ENCODE data around the gene ZNF764. TPM values are rescaled to one million over a fixed set of nuclear protein-coding genes. Genes with fewer than 3 reads are reported as not detected.

The ZNF764 gene
- total RNA-seq, 4 donors from 2014 or later: 1.5 to 11.3 (median 7.3) TPM

GRCh38 chr16:30535106-30535776 lies 22.9 kb downstream of the ZNF764 start:
- Histone ChIP-seq H3K4me3 (peak overlapping the region; percentile 51 to 81), H3K9me3 (no peaks in the 10 kb centered on the region), H3K27ac (peak overlapping the region; percentile 91 to 96), H3K4me1 (no peaks in the 10 kb centered on the region), H3K27me3 (no peaks in the 10 kb centered on the region), H3K36me3 (no peaks in the 10 kb centered on the region)
- TF ChIP-seq CTCF (IDR thresholded peaks at IDR 0.05): no peak
- no peak for TF ChIP-seq POLR2A (IDR thresholded peaks at IDR 0.05)
- DNase-seq: no peak
- intact Hi-C loops (cut with DNase I; ENCODE audit: low total_unique reads): no loop called here

GRCh38 chr16:30534368-30535105 lies 23.6 kb downstream of the ZNF764 start, which contains the start of gene ZNF747:
ZNF747 (minus strand) TSS chr16:30534858; CDS start chr16:30534679, 179 bp downstream.
- no peaks in the 10 kb centered on the region for H3K27me3 ChIP-seq
- no peaks in the 10 kb centered on the region for H3K4me1 ChIP-seq
- H3K9me3 ChIP-seq: no peaks in the 10 kb centered on the region
- intact Hi-C loops (cut with DNase I; ENCODE audit: low total_unique reads): no loop called here
- H3K27ac ChIP-seq: peak within 1 kb of the TSS; percentile 91 to 96
- H3K4me3 ChIP-seq: peak within 1 kb of the TSS; percentile 51 to 81
- TF ChIP-seq POLR2A (IDR thresholded peaks at IDR 0.05): peak; percentile 56 to 59
- peak in 1 of 4 experiments; percentile 22 for TF ChIP-seq CTCF (IDR thresholded peaks at IDR 0.05)
- H3K36me3 ChIP-seq: no peaks in the 10 kb centered on the region
- peak; percentile 93 to 94 for DNase-seq

- Histone ChIP-seq H3K27me3 (no peaks in the 10 kb centered on the region), H3K4me3 (peak overlapping the region; percentile 51 to 81), H3K36me3 (no peaks in the 10 kb centered on the region), H3K9me3 (no peaks in the 10 kb centered on the region), H3K4me1 (no peaks in the 10 kb centered on the region), H3K27ac (peak overlapping the region; percentile 91 to 96)
- intact Hi-C loops (cut with DNase I; ENCODE audit: low total_unique reads): no loop called here
- TF ChIP-seq CTCF (IDR thresholded peaks at IDR 0.05) (no peak), POLR2A (IDR thresholded peaks at IDR 0.05) (no peak)
- no peak for DNase-seq
Measured at GRCh38 chr16:30533748-30534367, 24.3 kb downstream of the ZNF764 start.

GRCh38 chr16:30533146-30533522 lies 25.0 kb downstream of the ZNF764 start:
- H3K4me3 ChIP-seq: no peak overlapping the region
- intact Hi-C loops (cut with DNase I; ENCODE audit: low total_unique reads): no loop called here
- no peaks in the 10 kb centered on the region for H3K9me3 ChIP-seq
- no peaks in the 10 kb centered on the region for H3K27me3 ChIP-seq
- H3K4me1 ChIP-seq: no peaks in the 10 kb centered on the region
- H3K27ac ChIP-seq: peak overlapping the region in 1 of 2 donors; percentile 96
- H3K36me3 ChIP-seq: no peaks in the 10 kb centered on the region
- no peak for TF ChIP-seq POLR2A (IDR thresholded peaks at IDR 0.05)
- TF ChIP-seq CTCF (IDR thresholded peaks at IDR 0.05): no peak
- DNase-seq: no peak

All from uterus (tissue), 4 donors.